Peyer's patch (tissue), 4 donors: ENCODE results near the gene RASSF9. TPM values are rescaled to one million over a fixed set of nuclear protein-coding genes. Genes with fewer than 3 reads are reported as not detected.

Experiments
- DNase-seq, 3 donors: peaks; one replicate each; pipeline ENCODE4 v3.0.0-alpha.2; 2017 to 2019
- H3K27ac ChIP-seq, 4 donors: fragments of 200-600 bp; sonication (generic); one replicate each; pipeline ENCODE4 v1.5.1; 2016 to 2019
- H3K27me3 ChIP-seq, 2 donors: fragments of 200-600 bp; sonication (generic); one replicate each; pipeline ENCODE4 v1.5.1; 2019
- H3K36me3 ChIP-seq, 3 donors: fragments of 200-600 bp; sonication (generic); one replicate each; pipeline ENCODE4 v1.5.1; 2016 to 2019
- H3K4me1 ChIP-seq, 4 donors: fragments of 200-600 bp; sonication (generic); one replicate each; pipeline ENCODE4 v1.5.1; 2016 to 2019
- H3K4me3 ChIP-seq, 4 donors: fragments of 200-600 bp; sonication (generic); 1 replicate in 3 of 4; 2 replicates in 1 of 4; pipeline ENCODE4 v1.5.1; 2016 to 2019; ENCODE audit warnings: mild to moderate bottlenecking in 1 of 4
- H3K9me3 ChIP-seq, 4 donors: fragments of 200-600 bp; sonication (generic); one replicate each; pipeline ENCODE4 v1.5.1; 2016 to 2019; ENCODE audit warnings: mild to moderate bottlenecking in 1 of 4
- POLR2A ChIP-seq, 2 donors: fragments of 450-650 bp; IDR thresholded peaks; one replicate each; pipeline ENCODE4 v1.5.1; 2017; ENCODE audit warnings: antibody characterized with exemption in 2 of 2, mild to moderate bottlenecking in 2 of 2, moderate library complexity in 2 of 2
- total RNA-seq, 4 donors: library from RNA; depleted of rRNA; stranded (reverse); fragments of >200 nt; gene quantifications; one replicate each; pipeline ENCODE4 v1.1.0, GENCODE V29; 2016
- TF ChIP-seq, protein P1 (sequence below), 6 experiments: fragments of 450-650 bp in 4 of 6; fragments of 200-600 bp in 2 of 6; sonication (generic) in 1 of 6; IDR thresholded peaks; one replicate each; pipeline ENCODE4 v1.5.1; 2017 to 2019; ENCODE audit warnings: antibody characterized with exemption in 6 of 6, mild to moderate bottlenecking in 3 of 6, moderate library complexity in 1 of 6

RASSF9 gene
- total RNA-seq, 4 donors from 2014 or later, result 0.83 to 1.4 (median 1.1) TPM

DNA sequence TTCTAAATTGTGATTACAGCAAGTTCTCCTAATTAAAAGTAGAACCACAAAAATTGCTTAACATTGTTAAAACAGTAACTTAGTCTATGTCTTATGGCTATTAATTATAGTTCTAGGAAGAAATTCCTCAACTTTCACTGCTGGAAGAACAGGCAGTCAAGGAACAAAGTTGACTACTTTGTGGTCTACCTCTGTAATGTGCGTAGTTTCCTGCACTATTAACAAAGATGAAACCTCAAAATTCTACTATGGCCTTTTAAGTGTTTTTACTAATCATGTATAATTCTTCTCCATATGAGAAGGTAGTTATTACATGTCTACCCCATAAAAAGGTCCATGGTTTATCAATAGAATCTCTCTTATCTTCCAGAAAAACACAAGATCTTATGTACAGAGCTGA, 7.6 kb downstream of the RASSF9 start:
- Histone ChIP-seq H3K27me3 (no peaks in the 10 kb centered on the region), H3K36me3 (no peaks in the 10 kb centered on the region)
- TF ChIP-seq, protein P1, sequence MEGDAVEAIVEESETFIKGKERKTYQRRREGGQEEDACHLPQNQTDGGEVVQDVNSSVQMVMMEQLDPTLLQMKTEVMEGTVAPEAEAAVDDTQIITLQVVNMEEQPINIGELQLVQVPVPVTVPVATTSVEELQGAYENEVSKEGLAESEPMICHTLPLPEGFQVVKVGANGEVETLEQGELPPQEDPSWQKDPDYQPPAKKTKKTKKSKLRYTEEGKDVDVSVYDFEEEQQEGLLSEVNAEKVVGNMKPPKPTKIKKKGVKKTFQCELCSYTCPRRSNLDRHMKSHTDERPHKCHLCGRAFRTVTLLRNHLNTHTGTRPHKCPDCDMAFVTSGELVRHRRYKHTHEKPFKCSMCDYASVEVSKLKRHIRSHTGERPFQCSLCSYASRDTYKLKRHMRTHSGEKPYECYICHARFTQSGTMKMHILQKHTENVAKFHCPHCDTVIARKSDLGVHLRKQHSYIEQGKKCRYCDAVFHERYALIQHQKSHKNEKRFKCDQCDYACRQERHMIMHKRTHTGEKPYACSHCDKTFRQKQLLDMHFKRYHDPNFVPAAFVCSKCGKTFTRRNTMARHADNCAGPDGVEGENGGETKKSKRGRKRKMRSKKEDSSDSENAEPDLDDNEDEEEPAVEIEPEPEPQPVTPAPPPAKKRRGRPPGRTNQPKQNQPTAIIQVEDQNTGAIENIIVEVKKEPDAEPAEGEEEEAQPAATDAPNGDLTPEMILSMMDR (IDR thresholded peaks at IDR 0.05), result no peak
- TF ChIP-seq POLR2A (IDR thresholded peaks at IDR 0.05), result no peak

DNA sequence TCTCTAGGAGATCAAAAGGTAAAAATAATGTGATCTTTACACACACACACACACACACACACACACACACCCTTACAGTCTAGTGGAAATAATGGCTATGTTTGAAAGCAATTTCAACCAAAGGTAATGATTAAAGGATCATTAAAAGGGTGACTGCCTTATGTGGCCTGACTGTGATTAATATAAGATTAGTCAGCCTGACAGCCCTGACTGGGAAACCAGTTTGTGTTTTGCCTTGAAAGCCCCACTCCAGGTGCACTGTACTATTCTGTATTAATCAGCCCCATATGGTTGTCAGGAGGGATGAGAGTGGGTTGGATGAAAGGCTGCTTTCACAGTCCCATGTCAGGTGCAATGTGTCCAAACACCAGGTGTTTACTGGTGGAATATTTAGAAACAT, 10.5 kb downstream of the RASSF9 start:
- no peak overlapping the region for H3K27ac ChIP-seq
- no peaks in the 10 kb centered on the region for H3K9me3 ChIP-seq
- no peak for TF ChIP-seq POLR2A (IDR thresholded peaks at IDR 0.05)
- TF ChIP-seq, protein P1 (IDR thresholded peaks at IDR 0.05), result no peak
- H3K27me3 ChIP-seq, result no peaks in the 10 kb centered on the region
- DNase-seq, result no peak
- H3K4me1 ChIP-seq, result no peaks in the 10 kb centered on the region
- no peaks in the 10 kb centered on the region for H3K36me3 ChIP-seq
- no peak overlapping the region for H3K4me3 ChIP-seq

More for the DNA sequence above, 7.6 kb downstream of the RASSF9 start:
- Histone ChIP-seq H3K4me1 (no peaks in the 10 kb centered on the region), H3K4me3 (no peak overlapping the region), H3K9me3 (no peaks in the 10 kb centered on the region), H3K27ac (no peak overlapping the region)
- no peak for DNase-seq

DNA sequence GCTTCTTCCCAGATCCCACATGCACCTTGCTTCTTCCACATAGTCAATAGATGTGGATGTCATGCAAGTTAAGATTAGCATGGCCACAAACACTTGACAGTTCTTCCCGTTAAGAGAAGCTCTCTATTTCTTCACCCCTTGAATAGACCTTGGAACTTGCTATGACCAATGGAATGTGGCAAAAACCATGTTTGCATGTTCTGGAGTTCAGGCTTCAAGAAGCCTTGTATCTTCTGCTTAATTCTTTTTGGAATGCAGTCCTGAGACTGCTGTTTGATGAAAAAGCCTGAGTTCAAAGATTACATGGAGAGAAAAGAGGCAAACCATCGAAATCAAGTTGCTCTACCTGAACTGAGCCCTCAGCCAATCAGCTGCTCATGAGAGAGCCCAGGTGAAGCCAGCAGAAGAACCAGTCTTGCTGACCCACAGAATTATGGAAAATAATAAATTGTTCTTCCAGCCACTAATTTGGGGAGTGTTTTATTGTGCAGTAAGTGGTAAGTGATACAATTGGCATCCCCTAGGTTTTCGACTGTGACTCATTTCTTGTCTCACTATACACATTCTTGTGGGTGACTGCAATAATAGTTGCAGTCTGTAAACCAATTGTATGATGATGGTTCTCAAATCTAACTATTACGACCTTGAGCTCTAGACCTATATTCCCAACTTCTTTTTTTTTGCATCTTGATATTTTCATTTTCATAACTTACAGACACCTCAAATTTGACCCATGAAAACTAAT, 12.6 kb downstream of the RASSF9 start:
- TF ChIP-seq POLR2A (IDR thresholded peaks at IDR 0.05), result no peak
- TF ChIP-seq, protein P1 (IDR thresholded peaks at IDR 0.05), result no peak
- Histone ChIP-seq H3K4me3 (no peak overlapping the region), H3K36me3 (no peaks in the 10 kb centered on the region), H3K9me3 (no peaks in the 10 kb centered on the region), H3K27ac (no peak overlapping the region), H3K4me1 (no peaks in the 10 kb centered on the region), H3K27me3 (no peaks in the 10 kb centered on the region)
- no peak for DNase-seq

DNA sequence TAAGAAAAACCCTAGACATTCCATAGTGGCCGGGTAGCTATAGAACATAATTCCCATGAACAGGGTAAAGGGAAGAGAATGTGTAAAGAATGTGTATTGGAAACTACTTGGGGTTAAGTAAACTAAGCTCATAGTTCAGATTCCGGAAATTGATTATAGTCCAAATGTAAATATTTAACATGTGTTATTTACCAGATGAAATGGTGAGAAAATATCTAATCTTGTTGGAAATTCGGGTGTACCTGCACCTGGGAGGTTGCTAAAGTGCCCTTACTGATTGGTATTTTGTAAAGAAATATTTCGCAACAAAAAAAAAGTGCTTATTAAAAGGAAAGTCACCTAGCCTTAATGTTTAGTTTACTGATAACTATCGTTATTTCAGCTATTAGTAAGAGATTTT, 14.4 kb downstream of the RASSF9 start:
- no peak for DNase-seq

DNA sequence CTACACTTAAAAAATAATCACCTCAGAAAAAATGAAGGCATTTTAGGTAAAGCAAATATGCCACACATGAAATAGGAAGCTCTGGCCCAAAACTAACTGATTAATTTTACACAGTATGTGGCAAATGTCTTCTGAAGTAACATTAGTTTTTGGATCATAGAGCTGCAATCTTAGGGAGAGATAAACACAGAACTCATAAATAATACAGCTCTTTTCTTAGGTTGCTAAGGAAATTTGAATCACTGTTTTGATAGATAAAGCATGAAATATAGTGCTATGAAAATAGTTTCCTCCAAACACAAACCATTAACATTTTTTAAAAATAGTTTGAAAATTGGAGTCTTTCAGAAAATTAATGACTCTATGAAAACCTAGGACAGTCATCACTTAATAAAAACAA, 15.0 kb downstream of the RASSF9 start:
- no peak for DNase-seq
- Histone ChIP-seq H3K27me3 (no peaks in the 10 kb centered on the region), H3K27ac (no peak overlapping the region), H3K9me3 (no peaks in the 10 kb centered on the region), H3K4me1 (no peaks in the 10 kb centered on the region), H3K36me3 (no peaks in the 10 kb centered on the region), H3K4me3 (no peak overlapping the region)
- TF ChIP-seq POLR2A (IDR thresholded peaks at IDR 0.05), result no peak
- TF ChIP-seq, protein P1 (IDR thresholded peaks at IDR 0.05), result no peak

More for the DNA sequence above, 14.4 kb downstream of the RASSF9 start:
- Histone ChIP-seq H3K4me1 (no peaks in the 10 kb centered on the region), H3K27me3 (no peaks in the 10 kb centered on the region), H3K27ac (no peak overlapping the region), H3K36me3 (no peaks in the 10 kb centered on the region), H3K4me3 (no peak overlapping the region), H3K9me3 (no peaks in the 10 kb centered on the region)
- TF ChIP-seq, protein P1 (IDR thresholded peaks at IDR 0.05), result no peak
- no peak for TF ChIP-seq POLR2A (IDR thresholded peaks at IDR 0.05)
